Cardiac muscle cell (in vitro differentiated cells and primary cell): ENCODE data around the gene EPN1. TPM values are rescaled to one million over a fixed set of nuclear protein-coding genes. Genes with fewer than 3 reads are reported as not detected.

Source experiments
- DNase-seq, 2 donors: peaks; one replicate each; pipeline versions ENCODE4 v3.0.0 to v3.0.0-alpha.2; 2010 to 2017; ENCODE audit warnings: low read depth in 1 of 2, low spot score in 1 of 2
- H3K27ac ChIP-seq: fragments of 200-600 bp; sonication (generic); 2 replicates; pipeline ENCODE4 v1.5.1; 2016
- H3K27me3 ChIP-seq: fragments of 200-600 bp; sonication (generic); 2 replicates; pipeline ENCODE4 v1.6.0; 2016; ENCODE audit warnings: control low read depth
- H3K36me3 ChIP-seq: fragments of 200-600 bp; sonication (generic); 2 replicates; pipeline ENCODE4 v1.5.1; 2016; ENCODE audit warnings: control low read depth
- H3K4me1 ChIP-seq: fragments of 200-600 bp; sonication (generic); 2 replicates; pipeline ENCODE4 v1.8.1; 2017; ENCODE audit warnings: low read depth, mild to moderate bottlenecking, mixed run types
- H3K4me3 ChIP-seq: fragments of 200-600 bp; sonication (generic); 2 replicates; pipeline ENCODE4 v1.5.1; 2016; ENCODE audit warnings: mild to moderate bottlenecking
- H3K9me3 ChIP-seq: fragments of 200-600 bp; sonication (generic); 2 replicates; pipeline ENCODE4 v1.5.1; 2017; ENCODE audit warnings: low read depth, mild to moderate bottlenecking, control low read depth
- polyA plus RNA-seq: library from polyadenylated mRNA; unstranded; fragments of >200 nt; fragmentation: Nextera tagmentation; extraction: Ambion mirVana; gene quantifications from 2 replicates; pipeline ENCODE4 v1.2.1, GENCODE V29; 2016
- total RNA-seq: library from RNA; depleted of rRNA; stranded (reverse); fragments of >200 nt; gene quantifications from 2 replicates; pipeline ENCODE4 v1.2.3, GENCODE V29; 2016
- TF ChIP-seq, protein P1 (sequence below): IDR thresholded peaks from 2 replicates; pipeline ENCODE4 v1.5.1; 2012; ENCODE audit warnings: low read depth, mild to moderate bottlenecking, low read length

The EPN1 gene
- total and polyA plus RNA-seq, 2 experiments from 2014 or later = 164 to 173 TPM

DNA sequence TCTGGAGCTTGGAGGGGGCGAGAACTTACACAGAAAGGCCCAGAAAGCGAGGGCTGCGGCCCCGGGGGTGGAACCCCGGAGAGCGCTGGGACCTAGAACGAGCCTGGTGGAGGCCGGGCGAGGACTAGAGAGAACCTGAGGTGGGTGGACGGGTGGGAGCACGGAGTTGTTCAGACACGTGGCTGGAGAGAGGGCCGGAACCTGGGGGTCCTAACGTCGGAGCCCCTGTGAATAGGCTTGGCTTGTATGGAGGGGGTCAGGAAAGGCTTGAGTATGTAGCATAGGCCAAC, 31.2 kb upstream of the EPN1 start:
- no peaks in the 10 kb centered on the region for H3K27me3 ChIP-seq
- peak overlapping the region; percentile 91 for H3K27ac ChIP-seq
- DNase-seq = no peak

DNA sequence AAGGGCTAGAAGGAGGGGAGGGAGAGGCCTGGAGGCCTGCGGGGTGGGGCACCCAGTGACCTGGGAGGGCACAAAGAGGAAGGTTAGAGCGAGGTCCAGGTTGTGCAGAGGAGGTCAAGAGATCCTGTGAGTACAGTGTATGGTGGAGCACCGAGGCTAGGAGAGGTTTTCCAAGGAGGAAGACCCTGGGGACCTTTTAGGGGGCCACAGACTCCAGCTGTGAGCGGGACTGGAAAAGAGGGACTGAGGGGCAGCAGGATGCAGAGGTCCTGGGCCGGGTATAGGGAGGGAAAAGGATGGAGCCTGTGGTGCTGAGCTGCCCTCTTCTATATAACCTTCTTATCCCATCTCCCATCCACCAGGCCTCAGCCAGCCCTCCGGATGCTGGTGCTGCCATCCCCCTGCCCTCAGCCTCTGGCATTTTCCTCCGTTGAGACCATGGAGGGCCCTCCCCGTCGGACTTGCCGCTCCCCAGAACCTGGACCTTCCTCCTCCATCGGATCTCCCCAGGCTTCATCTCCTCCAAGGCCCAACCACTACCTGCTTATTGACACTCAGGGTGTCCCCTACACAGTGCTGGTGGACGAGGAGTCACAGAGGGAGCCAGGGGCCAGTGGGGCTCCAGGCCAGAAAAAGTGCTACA, 30.7 kb upstream of the EPN1 start:
- H3K4me1 ChIP-seq = peaks cover 19% of the 10 kb centered on the region

More for the DNA sequence above, 31.2 kb upstream of the EPN1 start:
- Histone ChIP-seq H3K4me1 (peaks cover 19% of the 10 kb centered on the region), H3K4me3 (peak overlapping the region; percentile 95), H3K36me3 (no peaks in the 10 kb centered on the region), H3K9me3 (no peaks in the 10 kb centered on the region)
- TF ChIP-seq, protein P1, sequence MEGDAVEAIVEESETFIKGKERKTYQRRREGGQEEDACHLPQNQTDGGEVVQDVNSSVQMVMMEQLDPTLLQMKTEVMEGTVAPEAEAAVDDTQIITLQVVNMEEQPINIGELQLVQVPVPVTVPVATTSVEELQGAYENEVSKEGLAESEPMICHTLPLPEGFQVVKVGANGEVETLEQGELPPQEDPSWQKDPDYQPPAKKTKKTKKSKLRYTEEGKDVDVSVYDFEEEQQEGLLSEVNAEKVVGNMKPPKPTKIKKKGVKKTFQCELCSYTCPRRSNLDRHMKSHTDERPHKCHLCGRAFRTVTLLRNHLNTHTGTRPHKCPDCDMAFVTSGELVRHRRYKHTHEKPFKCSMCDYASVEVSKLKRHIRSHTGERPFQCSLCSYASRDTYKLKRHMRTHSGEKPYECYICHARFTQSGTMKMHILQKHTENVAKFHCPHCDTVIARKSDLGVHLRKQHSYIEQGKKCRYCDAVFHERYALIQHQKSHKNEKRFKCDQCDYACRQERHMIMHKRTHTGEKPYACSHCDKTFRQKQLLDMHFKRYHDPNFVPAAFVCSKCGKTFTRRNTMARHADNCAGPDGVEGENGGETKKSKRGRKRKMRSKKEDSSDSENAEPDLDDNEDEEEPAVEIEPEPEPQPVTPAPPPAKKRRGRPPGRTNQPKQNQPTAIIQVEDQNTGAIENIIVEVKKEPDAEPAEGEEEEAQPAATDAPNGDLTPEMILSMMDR = no peak

DNA sequence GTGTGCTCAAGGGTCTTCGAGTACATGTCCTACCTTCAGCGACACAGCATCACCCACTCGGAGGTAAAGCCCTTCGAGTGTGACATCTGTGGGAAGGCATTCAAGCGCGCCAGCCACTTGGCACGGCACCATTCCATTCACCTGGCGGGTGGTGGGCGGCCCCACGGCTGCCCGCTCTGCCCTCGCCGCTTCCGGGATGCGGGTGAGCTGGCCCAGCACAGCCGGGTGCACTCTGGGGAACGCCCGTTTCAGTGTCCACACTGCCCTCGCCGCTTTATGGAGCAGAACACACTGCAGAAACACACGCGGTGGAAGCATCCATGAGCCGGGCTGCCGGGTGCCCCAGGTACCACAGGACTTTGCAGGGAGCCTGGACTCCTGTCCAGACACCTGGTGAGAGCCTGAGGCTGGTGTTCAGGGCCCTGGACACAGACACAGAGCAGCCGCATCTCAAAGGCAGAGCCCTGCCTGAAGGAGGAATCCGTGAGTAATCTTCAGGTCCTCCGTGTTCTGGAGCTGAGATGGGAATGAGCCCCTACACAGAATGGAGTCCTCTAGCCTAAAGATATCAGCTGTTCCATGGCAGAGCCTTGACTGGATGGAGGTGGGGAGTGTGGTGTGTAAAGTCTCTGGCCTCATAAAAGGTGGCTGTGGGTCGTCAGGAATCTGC, 30.0 kb upstream of the EPN1 start:
- Histone ChIP-seq H3K4me1 (peaks cover 19% of the 10 kb centered on the region), H3K9me3 (no peaks in the 10 kb centered on the region), H3K27me3 (no peaks in the 10 kb centered on the region), H3K4me3 (peak overlapping the region; percentile 95), H3K36me3 (no peaks in the 10 kb centered on the region), H3K27ac (no peak overlapping the region)
- TF ChIP-seq, protein P1 = no peak
- DNase-seq = no peak

More for the DNA sequence above, 30.7 kb upstream of the EPN1 start:
- DNase-seq = no peak
- TF ChIP-seq, protein P1 = no peak
- Histone ChIP-seq H3K9me3 (no peaks in the 10 kb centered on the region), H3K36me3 (no peaks in the 10 kb centered on the region), H3K27ac (peak overlapping the region; percentile 91), H3K4me3 (peak overlapping the region; percentile 95), H3K27me3 (no peaks in the 10 kb centered on the region)

DNA sequence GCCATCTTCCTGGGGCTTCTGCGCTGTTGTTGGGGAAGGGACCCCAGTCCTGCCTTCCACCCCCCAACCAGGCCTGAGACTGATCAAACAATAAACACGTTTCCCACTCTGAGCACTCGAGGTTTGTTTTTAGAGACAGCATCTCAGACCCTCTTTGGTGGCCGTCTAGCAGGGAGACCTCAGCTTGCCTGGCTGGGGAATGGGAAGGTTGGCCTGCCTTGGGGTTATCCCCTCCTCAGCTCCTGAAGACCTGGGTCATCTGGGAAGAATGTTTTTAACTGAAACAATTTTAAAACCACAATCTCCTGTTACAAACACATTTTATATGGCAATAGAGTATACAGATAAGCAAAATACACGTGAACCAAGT, 29.5 kb upstream of the EPN1 start:
- Histone ChIP-seq H3K9me3 (no peaks in the 10 kb centered on the region), H3K27me3 (no peaks in the 10 kb centered on the region), H3K4me1 (peaks cover 19% of the 10 kb centered on the region), H3K27ac (no peak overlapping the region), H3K4me3 (no peak overlapping the region), H3K36me3 (no peaks in the 10 kb centered on the region)
- TF ChIP-seq, protein P1 = no peak
- no peak for DNase-seq

DNA sequence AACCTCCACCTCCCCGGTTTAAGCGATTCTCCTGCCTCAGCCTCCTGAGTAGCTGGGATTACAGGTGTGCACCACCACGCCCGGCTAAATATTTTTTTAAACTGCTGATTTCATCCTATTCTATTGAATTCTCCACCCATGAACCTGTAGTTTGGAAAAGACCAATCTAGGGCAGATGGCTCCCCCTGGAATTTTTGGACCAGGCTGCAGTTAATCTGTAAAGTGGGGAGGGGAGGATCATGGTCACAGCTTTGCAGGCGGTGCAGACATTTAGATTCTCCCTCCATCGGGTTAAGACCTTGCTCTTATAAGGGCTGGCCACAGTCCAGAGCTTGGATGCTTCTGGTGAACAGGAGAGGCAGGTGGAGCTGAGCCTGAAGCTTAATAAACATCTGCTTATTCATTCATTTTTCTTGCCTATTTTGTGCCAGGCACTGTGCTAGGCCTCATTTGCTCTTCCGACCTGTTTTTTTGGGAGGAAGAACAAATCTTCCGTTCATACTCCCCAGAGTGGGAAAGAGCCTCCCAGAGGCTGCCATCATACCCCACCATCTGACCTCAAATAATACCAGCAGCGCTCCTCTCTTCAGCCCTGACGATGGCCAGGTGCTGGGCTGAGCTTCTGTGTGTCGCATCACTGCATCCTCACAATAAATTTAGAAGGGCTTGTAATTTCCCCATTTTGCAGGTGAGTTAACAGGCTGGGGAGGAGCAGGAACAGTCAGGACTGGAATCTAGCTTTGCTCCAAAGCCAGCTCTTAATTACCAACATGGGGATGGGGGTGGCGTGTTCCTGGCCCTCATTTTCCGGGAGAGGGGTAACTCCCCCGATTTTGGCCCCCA, 27.9 kb upstream of the EPN1 start:
- no peaks in the 10 kb centered on the region for H3K27me3 ChIP-seq
- H3K4me3 ChIP-seq = peak overlapping the region; percentile 94
- no peaks in the 10 kb centered on the region for H3K9me3 ChIP-seq
- H3K4me1 ChIP-seq = peaks cover 19% of the 10 kb centered on the region
- no peak for DNase-seq
- H3K27ac ChIP-seq = peak overlapping the region; percentile 91
- H3K36me3 ChIP-seq = no peaks in the 10 kb centered on the region
- TF ChIP-seq, protein P1 = no peak
